HG03066 (cell line): ENCODE data around the gene GALNT11.
A peak's percentile ranks its signal among the peaks of the same experiment; 100 is the strongest.

Source experiments
- ATAC-seq: cut with Tn5 transposase; IDR thresholded peaks from one replicate; pipeline ENCODE4 v1.9.1; 2021; ENCODE audit warnings: low read depth; ENCODE audit not compliant: unreplicated experiment

Gene GALNT11

GRCh38 chr7:152140067-152140466 lies 114.6 kb downstream of the GALNT11 start:
- no peak for ATAC-seq

GRCh38 chr7:152140560-152140959 lies 115.1 kb downstream of the GALNT11 start:
- no peak for ATAC-seq

GRCh38 chr7:152142976-152143595 lies 117.6 kb downstream of the GALNT11 start:
- ATAC-seq = no peak

GRCh38 chr7:152144557-152145245 lies 119.2 kb downstream of the GALNT11 start:
- ATAC-seq = no peak

GRCh38 chr7:152145853-152146466 lies 120.5 kb downstream of the GALNT11 start:
- no peak for ATAC-seq

- ATAC-seq = no peak
Observed at GRCh38 chr7:152148706-152149105, 123.2 kb downstream of the GALNT11 start.

GRCh38 chr7:152149363-152149762 lies 123.9 kb downstream of the GALNT11 start:
- no peak for ATAC-seq

- ATAC-seq = no peak
Observed at GRCh38 chr7:152152267-152152666, 126.8 kb downstream of the GALNT11 start.

GRCh38 chr7:152158801-152159587 lies 133.5 kb downstream of the GALNT11 start:
- peak; percentile 95 for ATAC-seq

GRCh38 chr7:152161171-152161570 lies 135.7 kb downstream of the GALNT11 start:
- no peak for ATAC-seq

- no peak for ATAC-seq
Observed at GRCh38 chr7:152162287-152162686, 136.8 kb downstream of the GALNT11 start.
